AG04449 (cell line): Measurements from ENCODE around the gene NTM.

ENCODE experiments used
- CTCF ChIA-PET: fragments of 350-600 bp; formaldehyde crosslinking; extraction: SDS; loops from one replicate; lab custom pipeline; 2021; ENCODE audit warnings: antibody characterized with exemption; lab: Yijun Ruan, JAX
- POLR2A ChIA-PET: fragments of 400-600, 350-600 bp; formaldehyde crosslinking; extraction: SDS; loops from one replicate; lab custom pipeline; 2020; ENCODE audit warnings: antibody characterized with exemption, inconsistent platforms; lab: Yijun Ruan, JAX
- DNase-seq: peaks from one replicate; pipeline ENCODE4 v3.0.0-alpha.2; 2010; ENCODE audit warnings: low read depth, low spot score
- H3K4me3 ChIP-seq: 2 replicates; pipeline ENCODE4 v1.5.1; 2011; ENCODE audit warnings: low read depth, mild to moderate bottlenecking, control low read depth, low read length
- CTCF ChIP-seq: IDR thresholded peaks from one replicate; pipeline ENCODE4 v1.5.1; 2011; ENCODE audit warnings: mild to moderate bottlenecking, moderate library complexity, low read length, control low read depth, inconsistent platforms; ENCODE audit not compliant: insufficient read depth; ENCODE audit errors: missing control alignments

The NTM gene

GRCh38 chr11:131691181-131692041 lies 321.0 kb downstream of the NTM start:
- DNase-seq = no peak
- ChIA-PET CTCF (interaction anchor here (0.7 to 9.5 kb wide), 28 partner anchors 7 to 1378 kb away, joined by 3 to 138 read pairs (median 4); no protein-coding TSS in a partner anchor), POLR2A (interaction anchor here (0.6 kb wide), 1 partner anchor 665 kb away, joined by 3 read pairs; no protein-coding TSS in a partner anchor)
- TF ChIP-seq CTCF = peak; percentile 81
- no peak overlapping the region for H3K4me3 ChIP-seq

- H3K4me3 ChIP-seq = no peak overlapping the region
These were observed 321.7 kb downstream of the NTM start for GRCh38 chr11:131692151-131692550.

GRCh38 chr11:131692961-131693360 lies 322.5 kb downstream of the NTM start:
- ChIA-PET CTCF (interaction anchor here (0.7 to 9.5 kb wide), 21 partner anchors 9 to 1371 kb away, joined by 3 to 138 read pairs (median 17); no protein-coding TSS in a partner anchor), POLR2A (interaction anchor here (0.7 to 1.1 kb wide), 2 partner anchors 196 to 434 kb away, joined by 3 read pairs; no protein-coding TSS in a partner anchor)

More at GRCh38 chr11:131692151-131692550, 321.7 kb downstream of the NTM start:
- POLR2A ChIA-PET = no interaction called here
- no peak for TF ChIP-seq CTCF
- no peak for DNase-seq
- CTCF ChIA-PET = interaction anchor here (0.7 to 9.5 kb wide), 27 partner anchors 8 to 1378 kb away, joined by 3 to 138 read pairs (median 4); no protein-coding TSS in a partner anchor

GRCh38 chr11:131693756-131694155 lies 323.3 kb downstream of the NTM start:
- ChIA-PET POLR2A (interaction anchor here (0.7 to 1.1 kb wide), 2 partner anchors 196 to 433 kb away, joined by 3 read pairs; no protein-coding TSS in a partner anchor), CTCF (interaction anchor here (0.7 to 9.5 kb wide), 34 partner anchors 9 to 1370 kb away, joined by 3 to 138 read pairs (median 10); no protein-coding TSS in a partner anchor)
- no peak overlapping the region for H3K4me3 ChIP-seq
- no peak for DNase-seq
- no peak for TF ChIP-seq CTCF

More at GRCh38 chr11:131692961-131693360, 322.5 kb downstream of the NTM start:
- H3K4me3 ChIP-seq = no peak overlapping the region
- no peak for TF ChIP-seq CTCF
- DNase-seq = no peak

- ChIA-PET CTCF (interaction anchor here (0.6 to 9.5 kb wide), 74 partner anchors 9 to 1385 kb away, joined by 3 to 138 read pairs (median 5); no protein-coding TSS in a partner anchor), POLR2A (no interaction called here)
- TF ChIP-seq CTCF = peak; percentile 100
- DNase-seq = no peak
- no peak overlapping the region for H3K4me3 ChIP-seq
These were observed 324.4 kb downstream of the NTM start for GRCh38 chr11:131694526-131695424.
